ENCODE data around the gene RBM47. TPM values are rescaled to one million over a fixed set of nuclear protein-coding genes. Genes with fewer than 3 reads are reported as not detected.
"Not testable (repeated sequence)": the region's sequence is repeated elsewhere in the genome, so short reads cannot be mapped to it uniquely, and the experiment has no call there.

Gene RBM47
- total RNA-seq, 1 donor from 2014 or later: 108 TPM

DNA sequence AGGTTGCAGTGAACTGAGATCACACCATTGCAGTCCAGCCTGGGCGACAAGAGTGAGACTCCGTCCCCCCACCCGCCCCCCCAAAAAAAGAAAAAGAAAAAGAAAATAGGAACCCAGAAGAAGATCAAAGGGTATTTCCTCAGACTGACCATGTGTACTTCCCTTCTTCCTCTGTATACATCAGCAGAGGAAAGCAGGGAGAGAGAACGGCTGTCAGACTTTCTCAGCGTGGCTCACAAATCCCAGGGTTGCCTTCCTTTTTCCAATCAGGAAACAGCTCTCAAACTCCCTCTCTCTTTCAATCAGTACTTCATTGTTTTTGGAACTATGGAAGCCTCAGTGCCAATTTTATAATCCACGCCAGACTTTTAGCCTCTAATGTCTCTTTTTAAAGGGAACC lies 235.4 kb downstream of the RBM47 start:
- ATAC-seq (no peak), DNase-seq (no peak)
- H3K4me1 ChIP-seq: peaks cover 26% of the 10 kb centered on the region
- intact Hi-C loops (cut with DNase I): no loop called here
- no peaks in the 10 kb centered on the region for H3K36me3 ChIP-seq
- H3K27ac ChIP-seq: no peak overlapping the region
- no peak for TF ChIP-seq CTCF (IDR thresholded peaks at IDR 0.05)
- no peaks in the 10 kb centered on the region for H3K9me3 ChIP-seq
- no peaks in the 10 kb centered on the region for H3K27me3 ChIP-seq (ENCODE audit: low read depth)
- H3K4me3 ChIP-seq: no peak overlapping the region

DNA sequence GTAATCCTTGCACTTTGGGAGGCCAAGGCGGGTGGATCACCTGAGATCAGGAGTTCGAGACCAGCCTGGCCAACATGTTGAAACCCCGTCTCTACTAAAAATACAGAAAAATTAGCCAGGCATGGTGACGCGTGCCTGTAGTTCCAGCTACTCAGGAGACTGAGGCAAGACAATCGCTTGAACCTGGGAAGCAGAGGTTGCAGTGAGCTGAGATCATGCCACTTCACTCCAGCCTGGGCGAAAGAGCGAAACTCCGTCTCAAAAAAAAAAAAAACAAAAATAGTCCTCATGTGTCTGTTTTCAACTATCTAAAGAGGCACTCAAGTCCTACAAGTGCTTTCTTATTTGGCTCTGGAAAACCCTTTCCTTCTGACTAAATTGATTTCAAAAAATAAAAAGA lies 237.4 kb downstream of the RBM47 start:
- H3K4me3 ChIP-seq; DNase-seq; H3K27me3 ChIP-seq (ENCODE audit: low read depth); H3K9me3 ChIP-seq; intact Hi-C loops (cut with DNase I); H3K36me3 ChIP-seq; H3K27ac ChIP-seq: not testable (repeated sequence)
- peaks cover 26% of the 10 kb centered on the region for H3K4me1 ChIP-seq
- peak; percentile 19 to 73 for ATAC-seq

GRCh38 chr4:40389986-40390385 lies 239.7 kb downstream of the RBM47 start:
- no peaks in the 10 kb centered on the region for H3K27me3 ChIP-seq (ENCODE audit: low read depth)
- DNase-seq (no peak), ATAC-seq (no peak)
- H3K27ac ChIP-seq: no peak overlapping the region
- H3K4me1 ChIP-seq: peaks cover 7% of the 10 kb centered on the region
- H3K36me3 ChIP-seq: no peaks in the 10 kb centered on the region
- no peak overlapping the region for H3K4me3 ChIP-seq
- intact Hi-C loops (cut with DNase I): no loop called here
- no peak for TF ChIP-seq CTCF (IDR thresholded peaks at IDR 0.05)
- no peaks in the 10 kb centered on the region for H3K9me3 ChIP-seq

GRCh38 chr4:40388239-40388638 lies 241.4 kb downstream of the RBM47 start:
- DNase-seq: no peak
- H3K36me3 ChIP-seq: no peaks in the 10 kb centered on the region
- H3K4me1 ChIP-seq: no peaks in the 10 kb centered on the region
- no peaks in the 10 kb centered on the region for H3K27me3 ChIP-seq (ENCODE audit: low read depth)
- no peak for TF ChIP-seq CTCF (IDR thresholded peaks at IDR 0.05)
- no peak overlapping the region for H3K4me3 ChIP-seq
- H3K9me3 ChIP-seq: no peaks in the 10 kb centered on the region
- peak; percentile 50 to 62 for ATAC-seq
- intact Hi-C loops (cut with DNase I): no loop called here
- H3K27ac ChIP-seq: no peak overlapping the region

DNA sequence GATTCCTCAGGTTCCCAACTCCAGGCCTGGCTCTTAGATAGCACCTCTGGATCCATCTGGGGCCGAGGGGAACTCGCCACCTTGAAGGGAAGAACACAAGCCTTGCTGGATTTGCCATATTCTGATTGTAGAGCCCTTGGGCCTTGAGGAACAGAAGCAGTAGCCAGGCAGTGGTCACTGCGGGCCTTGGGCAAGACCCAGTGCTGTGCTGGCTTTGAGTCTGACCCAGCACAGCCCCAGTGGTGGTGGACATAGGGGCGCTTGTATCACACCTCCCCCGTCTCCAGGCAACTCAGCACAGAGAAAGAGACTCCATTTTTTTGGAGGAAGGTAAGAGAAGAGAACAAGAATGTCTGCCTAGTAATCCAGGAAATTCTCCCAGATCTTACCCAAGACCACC lies 249.0 kb downstream of the RBM47 start:
- intact Hi-C loops (cut with DNase I): no loop called here
- no peak for TF ChIP-seq CTCF (IDR thresholded peaks at IDR 0.05)
- Histone ChIP-seq H3K27me3 (ENCODE audit: low read depth) (no peaks in the 10 kb centered on the region), H3K27ac (no peak overlapping the region), H3K36me3 (no peaks in the 10 kb centered on the region), H3K9me3 (no peaks in the 10 kb centered on the region), H3K4me3 (no peak overlapping the region), H3K4me1 (no peaks in the 10 kb centered on the region)
- ATAC-seq (no peak), DNase-seq (no peak)

DNA sequence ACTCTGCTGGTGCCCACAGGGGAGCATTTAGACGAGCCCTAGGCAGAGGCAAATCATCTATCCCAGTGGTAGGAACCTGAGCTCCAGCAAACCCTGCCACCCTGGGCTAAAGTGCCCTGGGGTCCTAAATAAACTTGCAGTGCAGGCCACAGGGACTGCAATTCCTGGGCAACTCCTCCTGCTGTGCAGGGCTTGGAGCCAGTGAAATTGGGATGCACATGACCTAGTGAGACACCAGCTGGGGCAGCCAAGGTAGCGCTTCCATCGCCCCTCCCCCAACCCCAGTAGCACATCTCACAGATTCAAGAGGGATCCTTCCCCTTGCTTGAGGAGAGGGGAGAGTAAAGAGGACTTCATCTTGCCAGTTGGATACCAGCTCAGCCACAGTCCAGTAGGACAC lies 250.4 kb downstream of the RBM47 start:
- DNase-seq (no peak), ATAC-seq (no peak)
- TF ChIP-seq CTCF (IDR thresholded peaks at IDR 0.05): no peak
- no peaks in the 10 kb centered on the region for H3K36me3 ChIP-seq
- H3K4me3 ChIP-seq: no peak overlapping the region
- intact Hi-C loops (cut with DNase I): no loop called here
- H3K27ac ChIP-seq: no peak overlapping the region
- no peaks in the 10 kb centered on the region for H3K4me1 ChIP-seq
- H3K27me3 ChIP-seq (ENCODE audit: low read depth): no peaks in the 10 kb centered on the region
- H3K9me3 ChIP-seq: no peaks in the 10 kb centered on the region

Data from lower lobe of right lung (tissue), 2 donors.